HG03469 (cell line): ENCODE measurements around the gene HSF5.
"Not testable (repeated sequence)": the region's sequence is repeated elsewhere in the genome, so short reads cannot be mapped to it uniquely, and the experiment has no call there.

Experiments
- ATAC-seq: cut with Tn5 transposase; IDR thresholded peaks from one replicate; pipeline ENCODE4 v1.9.1; 2021; ENCODE audit warnings: mild to moderate bottlenecking, moderate library complexity, moderate number of reproducible peaks; ENCODE audit not compliant: unreplicated experiment

Gene HSF5

DNA sequence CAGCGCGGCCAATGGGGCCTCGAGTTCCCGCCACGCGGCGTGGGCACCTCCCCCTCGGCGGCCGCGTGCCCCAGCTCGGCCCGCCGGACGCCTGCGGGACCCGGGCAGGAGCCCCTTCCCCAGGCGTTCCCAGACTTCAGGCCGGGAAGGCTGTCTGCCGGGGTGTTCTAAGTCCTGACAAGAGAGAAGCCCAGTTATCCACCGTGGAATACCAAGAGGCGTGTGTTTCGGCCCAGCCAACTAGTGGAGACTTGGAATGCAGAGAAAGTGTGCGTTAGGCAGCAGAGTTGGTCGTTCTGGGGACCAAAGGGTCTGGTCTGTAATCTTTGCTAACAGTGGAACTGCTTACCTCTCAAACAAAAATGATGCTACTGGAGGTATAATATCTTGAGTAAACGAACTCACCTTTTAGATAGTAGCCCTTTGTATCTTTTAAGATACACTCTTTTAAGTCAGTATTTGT is 251 bp upstream of the HSF5 start:
- no peak for ATAC-seq

DNA sequence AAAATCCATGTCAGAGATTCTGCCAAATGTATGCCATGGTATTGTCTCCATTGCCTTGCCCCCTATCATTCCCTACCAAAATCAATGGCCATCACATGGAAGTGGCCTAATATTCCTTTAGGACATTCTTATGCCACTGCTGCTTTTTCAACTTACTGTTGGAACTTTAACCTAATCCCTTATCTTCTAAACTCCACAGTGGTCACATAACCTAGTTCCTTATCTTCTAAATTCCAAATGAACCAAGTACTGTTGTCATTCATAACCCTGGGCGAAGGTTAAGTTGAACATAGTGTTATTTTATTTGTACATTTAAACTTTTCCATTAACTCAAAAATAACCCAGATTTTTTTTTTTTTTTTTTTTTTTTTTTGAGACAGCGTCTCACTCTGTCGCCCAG is 3.6 kb downstream of the HSF5 start:
- no peak for ATAC-seq

DNA sequence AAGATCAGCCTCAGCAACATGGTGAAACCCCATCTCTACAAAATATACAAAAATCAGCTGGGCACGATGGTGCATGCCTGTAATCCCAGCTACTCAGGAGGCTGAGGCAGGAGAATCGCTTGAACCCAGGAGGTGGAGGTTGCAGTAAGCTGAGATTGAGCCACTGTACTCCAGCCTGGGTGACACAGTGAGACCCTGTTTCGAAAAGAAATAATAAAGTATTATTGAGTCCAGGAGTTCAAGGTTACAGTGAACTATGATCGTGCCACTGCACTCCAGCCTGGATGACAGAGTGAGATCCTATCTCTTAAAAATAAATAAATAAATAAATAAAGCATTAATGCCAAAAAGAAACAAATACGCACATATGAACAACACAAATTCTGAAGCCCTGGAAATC is 6.4 kb downstream of the HSF5 start:
- not testable (repeated sequence) for ATAC-seq

DNA sequence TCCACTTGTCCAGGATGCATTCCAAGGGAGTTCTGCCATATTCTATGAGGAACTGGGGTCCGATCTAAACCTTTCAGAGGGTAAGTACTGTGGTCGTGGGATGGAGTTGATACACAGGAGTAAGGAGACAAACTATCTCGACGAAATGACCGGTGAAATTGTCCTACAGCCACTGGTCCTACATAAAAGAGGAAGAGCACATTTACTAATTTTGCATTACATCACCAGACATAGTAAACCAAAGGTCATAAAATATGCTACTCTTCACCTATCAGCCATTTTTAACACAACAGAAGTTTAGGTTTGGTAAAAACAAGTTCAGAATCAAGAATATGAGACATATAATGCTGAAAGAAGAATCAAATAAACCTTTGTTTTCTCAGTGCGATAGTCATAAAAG is 8.1 kb downstream of the HSF5 start:
- no peak for ATAC-seq

DNA sequence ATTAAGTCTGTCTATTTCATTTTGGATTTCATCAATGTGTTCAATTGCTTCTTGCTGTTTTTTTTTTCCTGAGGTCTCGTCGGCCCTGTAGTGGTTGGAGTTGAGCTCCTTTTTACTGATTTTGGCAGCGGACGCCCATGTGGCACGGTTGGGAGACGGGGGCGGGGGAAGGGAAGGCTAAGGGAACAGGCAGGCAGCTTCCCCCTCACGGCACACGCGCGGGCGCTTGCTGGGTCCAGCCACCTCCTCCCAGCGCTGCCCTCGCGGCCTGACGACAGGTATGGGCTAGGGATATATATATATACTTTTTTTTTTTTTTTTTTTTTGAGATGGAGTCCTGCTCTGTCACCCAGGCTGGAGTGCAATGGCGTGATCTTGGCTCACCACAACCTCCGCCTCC is 11.4 kb downstream of the HSF5 start:
- ATAC-seq: no peak

DNA sequence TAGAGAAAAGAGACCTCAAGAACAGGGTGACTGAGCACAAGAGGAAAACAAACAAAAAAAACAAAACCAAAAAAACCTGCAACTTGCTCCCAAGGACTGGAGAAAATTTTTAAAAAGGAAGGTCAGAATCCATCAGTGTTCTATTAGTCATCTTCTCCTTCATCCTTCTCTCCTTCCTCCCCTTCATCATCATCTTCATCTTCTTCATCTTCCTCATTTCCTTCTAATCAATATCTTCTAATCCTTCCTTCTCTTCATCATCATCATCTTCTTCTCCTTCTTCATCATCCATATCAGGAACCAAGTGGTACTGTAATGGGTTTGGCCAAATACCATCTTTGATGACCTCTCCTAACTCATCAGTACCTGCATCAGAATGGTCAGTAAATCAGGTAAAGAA is 12.2 kb downstream of the HSF5 start:
- no peak for ATAC-seq

DNA sequence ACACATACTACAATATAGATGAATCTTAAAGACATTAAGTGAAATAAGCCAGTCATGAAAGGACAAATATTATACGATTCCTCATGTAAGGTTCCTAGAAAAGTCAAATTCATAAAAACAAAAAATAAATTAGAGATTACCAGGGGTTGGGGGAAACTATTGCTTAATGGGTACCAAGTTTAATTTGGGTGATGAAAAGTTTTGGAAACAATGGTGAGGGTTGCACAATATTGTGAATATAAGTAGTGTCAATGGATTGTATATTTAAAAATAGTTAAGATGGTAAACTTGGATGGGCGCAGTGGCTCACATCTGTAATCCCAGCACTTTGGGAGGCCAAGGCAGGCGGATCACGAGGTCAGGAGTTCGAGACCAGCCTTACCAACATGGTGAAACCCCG is 17.9 kb downstream of the HSF5 start:
- ATAC-seq: no peak

DNA sequence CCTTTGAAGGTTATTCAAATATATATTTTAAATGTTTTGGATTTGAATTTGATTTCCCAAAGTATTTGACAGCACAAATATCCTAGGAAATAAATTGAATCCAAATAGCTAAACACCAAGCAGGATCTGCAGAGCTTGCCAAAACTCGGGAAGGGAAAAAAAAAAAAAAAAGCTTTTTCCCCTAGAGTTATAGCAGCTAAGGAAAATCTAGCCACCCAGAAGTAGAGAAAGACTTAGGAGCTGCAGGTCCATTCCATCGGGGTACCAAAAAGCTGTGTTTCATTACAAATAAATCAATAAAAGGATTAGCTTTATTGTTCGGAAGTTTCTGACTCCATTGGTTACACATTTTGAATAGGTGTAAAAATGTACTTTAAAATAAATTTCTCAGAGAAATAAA is 19.3 kb downstream of the HSF5 start:
- no peak for ATAC-seq

DNA sequence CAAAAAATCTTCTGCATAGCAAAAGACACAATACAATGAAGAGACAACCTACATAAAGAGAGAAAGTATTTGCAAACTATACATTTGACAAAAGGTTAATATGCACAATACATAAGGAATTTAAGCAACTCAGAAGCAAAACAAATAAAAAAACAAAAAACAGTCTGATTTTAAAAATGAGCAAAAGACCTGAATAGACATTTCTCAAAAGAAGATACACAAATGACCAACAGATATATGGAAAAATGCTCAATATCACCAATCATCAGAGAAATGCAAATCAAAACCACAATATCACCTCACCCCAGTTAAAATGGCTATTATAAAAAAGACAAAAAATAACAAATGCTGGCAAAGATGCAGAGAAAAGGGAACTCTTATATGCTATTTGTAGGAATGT is 32.7 kb downstream of the HSF5 start:
- no peak for ATAC-seq

DNA sequence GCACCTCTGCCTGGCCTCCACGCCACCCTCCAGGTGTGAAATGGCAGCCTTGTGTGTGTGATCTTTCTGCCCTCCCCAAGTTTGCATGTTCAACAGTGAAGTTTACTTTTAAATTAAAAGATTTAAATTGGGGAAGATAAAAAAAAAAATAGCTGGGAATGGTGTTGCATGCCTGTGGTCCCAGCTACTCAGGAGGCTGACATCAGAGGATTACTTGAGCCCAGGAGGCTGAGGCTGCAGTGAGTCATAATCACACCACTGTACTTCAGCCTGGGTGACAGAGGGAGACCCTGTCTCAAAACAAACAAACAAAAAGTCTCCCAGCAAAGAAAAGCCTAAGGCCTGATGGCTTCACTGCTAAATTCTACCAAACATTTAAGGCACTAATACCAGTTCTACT is 35.5 kb downstream of the HSF5 start:
- ATAC-seq: no peak

DNA sequence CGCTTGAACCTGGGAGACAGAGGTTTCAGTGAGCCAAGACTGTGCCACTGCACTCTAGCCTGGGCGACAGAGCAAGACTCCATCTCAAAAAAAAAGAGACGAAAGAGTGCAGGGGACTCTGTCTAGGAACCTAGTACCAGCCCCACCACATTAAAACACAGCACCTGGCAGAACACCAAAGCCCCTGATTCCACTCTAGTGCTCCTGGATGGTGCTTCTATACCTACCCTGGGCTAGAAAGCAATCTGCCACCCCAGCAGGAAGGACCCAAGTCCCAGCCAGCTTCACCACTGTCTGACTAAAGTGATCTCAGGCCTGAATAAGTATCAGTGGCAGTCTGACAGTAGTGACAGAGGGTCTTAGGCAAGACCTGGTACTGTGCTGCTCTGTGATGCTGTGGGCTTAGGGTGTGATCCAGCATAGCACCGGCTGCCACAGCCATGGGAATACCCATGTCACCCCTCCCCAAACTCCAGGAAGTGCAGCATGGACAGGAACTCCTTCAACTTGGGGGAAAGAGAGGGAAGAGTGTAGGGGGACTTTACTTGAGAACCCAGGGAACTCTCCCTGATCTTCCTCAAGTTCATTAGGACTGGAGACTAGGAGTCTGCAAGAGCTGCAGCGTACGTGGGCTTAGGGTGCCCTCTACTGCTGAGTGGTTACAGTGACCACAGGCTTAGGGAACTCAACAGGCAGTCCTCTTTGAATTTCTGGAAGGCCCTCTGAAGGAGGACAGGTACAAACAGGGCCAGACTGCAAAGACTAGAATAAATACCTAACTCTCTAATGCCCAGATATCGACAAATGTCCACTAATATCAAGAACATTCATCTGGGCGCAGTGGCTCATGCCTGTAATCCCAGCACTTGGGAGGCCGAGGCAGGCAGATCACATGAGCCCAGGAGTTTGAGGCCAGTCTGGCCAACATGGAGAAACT is 40.9 kb downstream of the HSF5 start:
- no peak for ATAC-seq

DNA sequence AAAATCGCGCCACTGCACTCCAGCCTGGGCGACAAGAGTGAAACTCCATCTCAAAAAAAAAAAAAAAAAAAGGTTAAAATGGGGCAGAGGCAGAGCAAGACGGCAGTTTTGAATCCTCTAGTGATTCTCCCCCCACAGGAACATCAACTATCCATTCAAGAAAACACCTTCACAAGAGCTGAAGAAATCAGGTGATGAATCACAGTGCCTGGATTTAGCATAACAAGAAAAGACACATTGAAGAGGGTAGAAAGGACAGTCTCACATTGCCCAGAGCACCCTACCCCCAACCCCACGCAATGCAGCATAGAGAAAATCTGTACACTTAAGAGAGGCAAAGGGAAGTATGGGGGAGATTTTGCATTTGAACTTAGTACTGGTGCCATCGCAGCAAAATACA is 42.1 kb downstream of the HSF5 start:
- ATAC-seq: no peak

DNA sequence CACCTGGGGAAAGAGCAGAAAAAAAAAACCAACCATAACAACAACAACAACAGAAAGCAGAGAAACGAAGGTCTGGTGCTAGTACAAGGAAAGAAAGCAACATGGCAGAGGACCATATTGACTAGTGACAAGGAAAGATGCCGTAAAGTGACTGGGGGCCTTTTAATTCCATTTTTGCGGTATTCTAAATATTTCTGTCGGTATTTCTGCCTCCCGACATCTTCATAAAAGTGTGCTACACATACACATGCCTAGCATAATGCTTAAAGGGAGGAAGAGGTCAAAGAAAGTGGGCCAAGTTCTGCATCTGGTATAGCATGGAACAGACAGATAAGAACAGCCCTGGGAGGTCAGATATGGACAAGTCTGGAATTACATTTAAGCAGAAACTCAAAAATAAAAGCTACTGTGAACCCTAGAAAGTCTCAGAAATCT is 51.4 kb downstream of the HSF5 start:
- ATAC-seq: no peak

DNA sequence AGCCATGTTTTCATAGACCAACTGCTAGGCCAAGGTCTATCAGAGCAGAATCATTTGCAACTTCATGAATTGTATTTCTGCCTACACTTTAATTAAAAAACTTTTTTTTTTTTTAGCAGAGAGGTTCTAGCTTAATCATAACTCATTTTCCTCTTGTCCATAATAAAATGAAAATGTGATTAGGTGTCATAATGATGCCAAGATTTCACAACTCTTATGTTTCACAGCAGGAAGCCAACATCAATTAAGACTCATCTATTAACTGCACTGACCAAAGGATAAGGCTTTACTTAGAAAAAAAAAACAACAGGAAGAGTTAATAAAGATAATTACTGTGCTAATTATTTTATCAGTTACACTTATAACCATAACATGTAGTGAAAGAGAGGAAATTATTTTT is 52.0 kb downstream of the HSF5 start:
- ATAC-seq: no peak

DNA sequence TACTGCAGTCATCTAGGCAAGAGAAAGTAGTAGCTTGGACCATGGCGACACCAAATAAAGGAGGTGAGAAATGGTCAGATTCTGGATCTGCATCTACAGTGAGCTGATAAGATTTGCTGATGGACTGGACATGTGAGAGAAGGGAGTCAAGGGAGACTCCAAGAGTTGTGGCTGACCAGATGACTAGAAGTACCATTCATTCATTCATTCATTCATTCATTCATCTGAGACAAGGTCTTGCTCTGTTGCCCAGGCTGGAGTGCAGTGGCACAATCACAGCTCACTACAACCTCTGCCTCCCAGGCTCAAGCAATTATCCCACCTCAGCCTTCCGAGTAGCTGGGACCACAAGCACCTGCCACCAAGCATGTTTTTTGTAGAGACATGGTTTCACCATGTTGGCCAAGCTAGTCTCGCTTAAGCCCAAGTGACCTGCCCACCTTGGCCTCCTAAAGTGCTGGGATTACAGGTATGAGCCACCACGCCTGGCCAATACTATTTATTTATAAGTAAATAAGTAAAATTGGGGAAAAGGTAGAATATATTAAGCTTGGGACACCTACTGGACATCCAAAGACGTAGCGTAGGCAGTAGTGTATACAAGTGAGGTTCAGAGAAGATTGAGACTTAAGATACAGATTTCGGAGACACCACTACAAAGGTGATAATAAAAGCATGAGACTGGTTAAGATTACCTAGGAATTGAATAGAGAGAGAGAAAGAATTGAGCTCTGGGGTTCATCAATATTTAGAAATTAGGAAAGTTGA is 55.2 kb downstream of the HSF5 start:
- no peak for ATAC-seq

DNA sequence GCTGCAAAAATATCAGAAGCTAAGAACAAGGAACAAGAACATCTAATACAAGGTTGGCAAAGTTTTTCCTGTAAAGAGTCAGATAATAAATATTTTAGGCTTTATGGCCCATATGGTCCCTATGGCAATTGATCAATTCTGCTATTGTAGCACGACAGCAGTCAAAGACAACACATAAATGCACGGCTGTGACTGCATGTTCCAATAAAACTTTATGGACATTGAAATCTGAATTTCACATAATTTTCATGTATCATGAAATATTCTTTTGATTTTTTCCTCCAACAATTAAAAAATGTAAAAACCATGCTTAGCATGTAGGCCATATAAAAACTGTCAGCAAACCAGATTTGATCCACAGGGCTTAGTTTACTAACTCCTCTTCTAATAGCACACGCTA is 60.4 kb downstream of the HSF5 start:
- no peak for ATAC-seq

DNA sequence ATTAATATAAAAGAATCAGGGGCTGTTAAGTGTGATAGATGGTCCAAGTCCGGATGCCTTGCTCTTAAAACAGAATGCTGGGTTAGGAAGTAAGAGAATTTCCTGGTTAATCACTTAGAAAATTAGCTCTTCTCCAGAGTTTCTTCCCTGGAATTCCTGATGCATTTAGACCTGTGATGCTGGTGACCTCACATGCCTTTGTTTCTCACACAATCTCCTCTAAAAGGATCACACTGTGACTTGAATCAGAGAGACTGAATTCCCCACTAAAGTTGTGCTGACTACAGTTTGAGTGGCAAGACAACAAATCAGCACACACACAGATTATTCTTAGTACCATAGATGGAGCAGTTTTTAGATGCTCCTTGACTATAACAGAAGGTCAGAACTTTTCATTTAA is 66.5 kb downstream of the HSF5 start:
- ATAC-seq: no peak

DNA sequence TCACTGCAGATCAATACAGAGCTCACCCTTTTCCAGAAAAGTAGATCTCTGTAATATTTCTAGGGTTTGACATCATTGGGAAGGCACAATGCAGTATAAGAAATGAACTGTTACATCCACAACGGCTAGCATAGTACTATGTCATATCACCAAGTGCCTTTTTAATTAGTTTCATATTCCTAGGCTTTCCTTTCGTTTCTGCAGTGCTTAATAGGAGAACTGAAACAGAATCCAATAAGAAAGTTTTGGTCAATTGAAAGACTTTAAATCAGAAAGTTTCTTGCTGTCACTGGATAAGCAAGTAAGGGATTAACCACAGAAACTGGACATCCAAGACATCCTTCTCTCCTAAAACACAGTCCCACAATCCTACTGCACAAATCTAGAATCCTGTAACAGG is 67.4 kb downstream of the HSF5 start:
- ATAC-seq: no peak

DNA sequence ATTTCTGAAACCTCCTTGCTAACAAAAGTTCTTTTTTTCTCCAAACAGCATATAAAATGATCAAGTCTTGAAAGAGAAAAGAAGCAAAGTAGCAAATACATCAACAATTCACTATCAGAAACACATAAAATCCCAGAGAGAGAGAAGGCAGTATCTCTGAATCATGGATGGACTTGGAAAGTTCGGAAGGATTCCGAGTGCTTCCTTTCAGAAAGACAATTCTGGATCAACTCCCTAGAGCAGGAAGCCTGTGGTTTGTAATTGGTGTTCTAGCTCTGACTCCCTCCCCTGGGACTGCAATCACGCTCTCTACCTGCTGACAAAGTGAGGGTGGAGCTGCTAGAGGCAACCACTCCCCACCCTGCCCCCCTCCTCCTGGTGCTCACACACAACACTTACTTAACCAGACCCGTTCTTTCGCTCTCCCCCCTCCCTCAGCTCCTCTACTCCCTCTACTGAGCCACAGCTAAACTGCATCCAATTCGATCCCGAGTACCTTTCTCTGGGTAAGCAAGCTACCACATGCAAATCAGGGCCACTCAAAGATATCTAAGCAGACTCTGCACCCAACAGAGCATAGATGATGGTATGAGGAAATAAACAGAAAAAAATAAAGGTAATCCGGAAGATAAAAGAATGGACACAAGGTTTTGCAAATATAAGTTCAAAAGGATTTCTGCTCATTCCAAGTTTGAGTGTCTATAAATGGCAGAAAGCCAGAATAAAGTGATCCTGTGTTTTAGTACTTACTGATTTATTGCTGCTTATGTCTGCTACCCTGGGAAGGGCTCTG is 70.7 kb downstream of the HSF5 start, which contains the start of gene RNF43:
RNF43 (minus strand) TSS at position 235 of the 793 bp plus-strand sequence. CDS start 1,957 bp downstream, outside the sequence.
- peak; percentile 79 for ATAC-seq

DNA sequence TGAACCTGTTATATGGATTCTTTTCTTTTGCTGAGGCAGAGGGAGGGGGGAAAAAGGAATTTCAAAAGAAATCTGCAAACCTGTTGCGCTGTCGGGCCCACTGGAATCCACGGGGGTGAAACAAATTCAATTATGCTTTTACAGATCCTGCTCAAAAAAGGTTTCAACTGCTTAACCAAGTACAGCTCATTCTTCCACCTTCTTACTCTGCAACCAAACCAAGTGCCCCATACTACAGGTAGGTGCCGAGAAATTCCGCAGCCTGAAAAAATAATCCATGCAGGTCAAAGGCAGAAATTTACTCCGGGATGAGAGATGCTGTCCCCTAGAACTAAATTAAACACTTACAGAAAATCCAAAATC is 71.3 kb downstream of the HSF5 start:
- ATAC-seq: no peak

DNA sequence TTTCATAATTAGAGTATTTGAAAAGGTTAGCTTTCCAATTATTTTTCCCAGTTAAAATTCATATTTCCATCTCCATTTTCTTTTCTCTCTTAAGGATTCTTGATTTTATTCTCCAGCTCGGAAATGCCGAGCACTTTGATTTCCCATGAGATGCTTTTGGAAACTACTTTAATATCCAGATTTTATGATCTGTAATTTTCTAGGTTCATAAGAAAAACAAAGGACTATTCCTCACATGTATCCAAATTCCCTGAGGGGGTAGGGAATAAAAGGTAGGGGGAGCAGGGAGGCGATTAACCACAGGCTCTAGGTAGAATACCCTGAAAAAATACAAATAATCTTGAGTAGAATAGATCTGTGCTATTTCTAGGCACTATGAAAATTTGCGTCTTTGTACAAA is 71.8 kb downstream of the HSF5 start:
- ATAC-seq: no peak
